Stimulated activated CD4-positive, alpha-beta T cell treated with anti-CD3 and anti-CD28 coated beads, TNF-alpha, amount 100 ng/mL, for 4 hours (primary cell): Measurements from ENCODE around the gene LRRFIP2.

Experiments used
- DNase-seq, 3 experiments: peaks; one replicate each; pipeline ENCODE4 v3.0.0-alpha.2; 2020; ENCODE audit warnings: low read depth in 3 of 3

Gene LRRFIP2

GRCh38 chr3:37116998-37117397 is 57.4 kb downstream of the LRRFIP2 start:
- DNase-seq: no peak

GRCh38 chr3:37115446-37115845 is 58.9 kb downstream of the LRRFIP2 start:
- no peak for DNase-seq

GRCh38 chr3:37114251-37115145 is 59.9 kb downstream of the LRRFIP2 start:
- DNase-seq: no peak

GRCh38 chr3:37112987-37113386 is 61.4 kb downstream of the LRRFIP2 start:
- DNase-seq: no peak

- DNase-seq: no peak
These were observed 63.2 kb downstream of the LRRFIP2 start for GRCh38 chr3:37111199-37111598.

- DNase-seq: no peak
These were observed 66.5 kb downstream of the LRRFIP2 start for GRCh38 chr3:37107846-37108245.

- DNase-seq: no peak
These were observed 71.1 kb downstream of the LRRFIP2 start for GRCh38 chr3:37103103-37103808.

- no peak for DNase-seq
These were observed 74.0 kb downstream of the LRRFIP2 start for GRCh38 chr3:37100411-37100810.

GRCh38 chr3:37099469-37099868 is 74.9 kb downstream of the LRRFIP2 start:
- DNase-seq: no peak

- DNase-seq: no peak
These were observed 75.5 kb downstream of the LRRFIP2 start for GRCh38 chr3:37098884-37099283.

GRCh38 chr3:37097776-37098175 is 76.6 kb downstream of the LRRFIP2 start:
- DNase-seq: no peak

GRCh38 chr3:37096975-37097374 is 77.4 kb downstream of the LRRFIP2 start:
- no peak for DNase-seq

- no peak for DNase-seq
These were observed 78.1 kb downstream of the LRRFIP2 start for GRCh38 chr3:37096288-37096687.

- no peak for DNase-seq
These were observed 79.7 kb downstream of the LRRFIP2 start for GRCh38 chr3:37094636-37095035.

GRCh38 chr3:37093481-37093880 is 80.9 kb downstream of the LRRFIP2 start:
- no peak for DNase-seq

GRCh38 chr3:37092484-37092883 is 81.9 kb downstream of the LRRFIP2 start:
- DNase-seq: no peak

GRCh38 chr3:37087870-37088269 is 86.5 kb downstream of the LRRFIP2 start:
- no peak for DNase-seq

- no peak for DNase-seq
These were observed 87.5 kb downstream of the LRRFIP2 start for GRCh38 chr3:37086918-37087317.

- no peak for DNase-seq
These were observed 92.1 kb downstream of the LRRFIP2 start for GRCh38 chr3:37082317-37082716.

- DNase-seq: no peak
These were observed 98.4 kb downstream of the LRRFIP2 start for GRCh38 chr3:37075955-37076354.

GRCh38 chr3:37074178-37074577 is 100.2 kb downstream of the LRRFIP2 start:
- DNase-seq: no peak

- no peak for DNase-seq
These were observed 101.5 kb downstream of the LRRFIP2 start for GRCh38 chr3:37072892-37073291.

GRCh38 chr3:37071921-37072320 is 102.5 kb downstream of the LRRFIP2 start:
- no peak for DNase-seq
